Measurements from ENCODE around the gene ATP6V0D1. TPM values are rescaled to one million over a fixed set of nuclear protein-coding genes. Genes with fewer than 3 reads are reported as not detected.

Gene ATP6V0D1
- polyA plus RNA-seq, 3 donors: 354 to 687 (median 631) TPM

- no peak for DNase-seq
- H3K79me2 ChIP-seq (ENCODE audit: insufficient read depth, low read length): peaks cover 96% of the 10 kb centered on the region
- WGBS (ENCODE audit: insufficient coverage): 90% methylated on average over 6 of the region's 6 CpGs
Observed at GRCh38 chr16:67483150-67483549, 2.2 kb upstream of the ATP6V0D1 start, which contains the start of gene AGRP. Gene AGRP, minus strand, starts transcription at chr16:67483547. Its CDS starts 149 bp downstream, at chr16:67483398.

DNA sequence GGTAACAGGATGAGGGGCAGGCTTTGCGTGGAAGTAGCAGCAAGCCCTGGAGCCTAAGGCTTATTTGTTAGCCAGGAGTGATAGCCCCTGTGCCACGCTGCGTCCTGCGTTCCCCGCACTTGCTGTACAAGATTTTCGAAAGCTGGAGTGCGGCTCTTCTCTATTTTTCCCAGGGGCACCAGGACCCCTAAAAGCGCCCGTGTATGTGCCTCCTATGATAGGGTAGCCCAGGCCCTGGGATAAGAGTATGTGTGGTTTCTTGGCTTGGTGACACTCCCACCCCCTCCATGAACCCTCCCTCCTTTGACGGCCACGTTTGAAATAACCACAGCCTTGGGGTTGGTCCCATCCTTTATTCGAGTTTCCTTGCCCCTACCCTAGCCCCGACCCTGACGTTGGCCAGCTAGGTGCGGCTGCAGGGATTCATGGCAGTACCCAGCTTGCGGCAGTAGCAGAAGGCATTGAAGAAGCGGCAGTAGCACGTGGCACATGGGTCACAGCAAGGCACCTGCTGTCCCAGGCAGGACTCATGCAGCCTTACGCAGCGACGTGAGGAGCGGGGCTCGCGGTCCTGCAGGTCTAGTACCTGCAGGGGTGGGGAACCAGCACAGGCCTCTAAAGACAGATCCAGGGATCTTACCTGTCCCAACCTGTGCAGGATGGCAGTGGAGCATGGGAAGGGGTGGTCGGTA, 1.4 kb upstream of the ATP6V0D1 start:
- DNase-seq: no peak
- peaks cover 77 to 89% of the 10 kb centered on the region in 2 donors for H3K4me1 ChIP-seq (ENCODE audit: control insufficient read depth in 1 of 2, insufficient read depth in 2 of 2, low read length in 2 of 2)
- Mint-ChIP-seq H3K4me1 (peaks cover 77% of the 10 kb centered on the region), H3K9me3 (peaks cover 0 to 3% (median 0%) of the 10 kb centered on the region in 7 donors), H3K27me3 (ENCODE audit: low read depth in 3 of 3) (peaks cover 0 to 1% (median 0%) of the 10 kb centered on the region in 3 donors), H3K36me3 (peaks cover 22 to 39% of the 10 kb centered on the region in 2 donors), H3K27ac (peak overlapping the region; percentile 97 to 100 (median 99)), H3K4me3 (peak overlapping the region; percentile 98)
- H2AFZ ChIP-seq (ENCODE audit: insufficient read depth, low read depth, low read length, poor library complexity, severe bottlenecking): peak overlapping the region; percentile 61
- H3K9me3 ChIP-seq (replicated peaks in 1 of 2; ENCODE audit: control insufficient read depth in 1 of 2, insufficient read depth in 1 of 2, low read length in 2 of 2): no peaks in the 10 kb centered on the region
- intact Hi-C loops (cut with micrococcal nuclease): loop anchor here (5.0 kb wide), 2 partner anchors 35 to 50 kb away; no protein-coding TSS in a partner anchor
- H3K27me3 ChIP-seq (ENCODE audit: control insufficient read depth in 2 of 2, insufficient read depth in 2 of 2, low read length in 2 of 2): no peaks in the 10 kb centered on the region
- peaks cover 11 to 15% of the 10 kb centered on the region in 2 donors for H3K36me3 ChIP-seq (replicated peaks in 1 of 2; ENCODE audit: control insufficient read depth in 1 of 2, insufficient read depth in 2 of 2, low read length in 2 of 2)
- TF ChIP-seq, protein P1, sequence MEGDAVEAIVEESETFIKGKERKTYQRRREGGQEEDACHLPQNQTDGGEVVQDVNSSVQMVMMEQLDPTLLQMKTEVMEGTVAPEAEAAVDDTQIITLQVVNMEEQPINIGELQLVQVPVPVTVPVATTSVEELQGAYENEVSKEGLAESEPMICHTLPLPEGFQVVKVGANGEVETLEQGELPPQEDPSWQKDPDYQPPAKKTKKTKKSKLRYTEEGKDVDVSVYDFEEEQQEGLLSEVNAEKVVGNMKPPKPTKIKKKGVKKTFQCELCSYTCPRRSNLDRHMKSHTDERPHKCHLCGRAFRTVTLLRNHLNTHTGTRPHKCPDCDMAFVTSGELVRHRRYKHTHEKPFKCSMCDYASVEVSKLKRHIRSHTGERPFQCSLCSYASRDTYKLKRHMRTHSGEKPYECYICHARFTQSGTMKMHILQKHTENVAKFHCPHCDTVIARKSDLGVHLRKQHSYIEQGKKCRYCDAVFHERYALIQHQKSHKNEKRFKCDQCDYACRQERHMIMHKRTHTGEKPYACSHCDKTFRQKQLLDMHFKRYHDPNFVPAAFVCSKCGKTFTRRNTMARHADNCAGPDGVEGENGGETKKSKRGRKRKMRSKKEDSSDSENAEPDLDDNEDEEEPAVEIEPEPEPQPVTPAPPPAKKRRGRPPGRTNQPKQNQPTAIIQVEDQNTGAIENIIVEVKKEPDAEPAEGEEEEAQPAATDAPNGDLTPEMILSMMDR (IDR thresholded peaks at IDR 0.05): no peak
- peak overlapping the region; percentile 100 for H3K9ac ChIP-seq (ENCODE audit: insufficient read depth, low read length, poor library complexity, severe bottlenecking)
- peak overlapping the region; percentile 80 for H3K4me2 ChIP-seq (replicated peaks; ENCODE audit: extremely low read depth, low read length, poor library complexity, severe bottlenecking)
- 55% methylated on average over 18 of the region's 25 CpGs for WGBS (ENCODE audit: insufficient coverage)
- H3K27ac ChIP-seq (ENCODE audit: low read depth in 1 of 2, low read length in 2 of 2): peak overlapping the region; percentile 80 to 99
- H4K20me1 ChIP-seq (ENCODE audit: insufficient read depth, low read length): peaks cover 32% of the 10 kb centered on the region
- H3K79me2 ChIP-seq (ENCODE audit: insufficient read depth, low read length): peaks cover 96% of the 10 kb centered on the region
- H3K4me3 ChIP-seq (replicated peaks in 1 of 3; ENCODE audit: low read depth in 2 of 3, low read length in 3 of 3): peak overlapping the region; percentile 54 to 98 (median 84)

More at GRCh38 chr16:67483150-67483549, 2.2 kb upstream of the ATP6V0D1 start, which contains the start of gene AGRP:
- H3K27ac Mint-ChIP-seq: peak within 1 kb of the TSS; percentile 54 to 100 (median 97)
- peak within 1 kb of the TSS; percentile 54 to 98 (median 84) for H3K4me3 ChIP-seq (replicated peaks in 1 of 3; ENCODE audit: low read depth in 2 of 3, low read length in 3 of 3)
- peaks cover 0 to 3% (median 0%) of the 10 kb centered on the region in 7 donors for H3K9me3 Mint-ChIP-seq
- peaks cover 24% of the 10 kb centered on the region for H4K20me1 ChIP-seq (ENCODE audit: insufficient read depth, low read length)
- peak within 1 kb of the TSS; percentile 98 for H3K4me3 Mint-ChIP-seq
- H3K36me3 ChIP-seq (replicated peaks in 1 of 2; ENCODE audit: control insufficient read depth in 1 of 2, insufficient read depth in 2 of 2, low read length in 2 of 2): peaks cover 9 to 15% of the 10 kb centered on the region in 2 donors
- peak within 1 kb of the TSS; percentile 80 to 99 for H3K27ac ChIP-seq (ENCODE audit: low read depth in 1 of 2, low read length in 2 of 2)
- H3K27me3 ChIP-seq (ENCODE audit: control insufficient read depth in 2 of 2, insufficient read depth in 2 of 2, low read length in 2 of 2): no peaks in the 10 kb centered on the region
- peak within 1 kb of the TSS; percentile 61 for H2AFZ ChIP-seq (ENCODE audit: insufficient read depth, low read depth, low read length, poor library complexity, severe bottlenecking)
- no peaks in the 10 kb centered on the region for H3K9me3 ChIP-seq (replicated peaks in 1 of 2; ENCODE audit: control insufficient read depth in 1 of 2, insufficient read depth in 1 of 2, low read length in 2 of 2)
- H3K4me1 Mint-ChIP-seq: peaks cover 78% of the 10 kb centered on the region
- intact Hi-C loops (cut with micrococcal nuclease): loop anchor here (5.0 kb wide), 2 partner anchors 34 to 49 kb away; no protein-coding TSS in a partner anchor
- peak within 1 kb of the TSS; percentile 100 for H3K9ac ChIP-seq (ENCODE audit: insufficient read depth, low read length, poor library complexity, severe bottlenecking)
- H3K4me2 ChIP-seq (replicated peaks; ENCODE audit: extremely low read depth, low read length, poor library complexity, severe bottlenecking): peak within 1 kb of the TSS; percentile 80
- H3K4me1 ChIP-seq (ENCODE audit: control insufficient read depth in 1 of 2, insufficient read depth in 2 of 2, low read length in 2 of 2): peaks cover 78 to 89% of the 10 kb centered on the region in 2 donors
- peaks cover 0 to 1% (median 0%) of the 10 kb centered on the region in 3 donors for H3K27me3 Mint-ChIP-seq (ENCODE audit: low read depth in 3 of 3)
- TF ChIP-seq, protein P1 (IDR thresholded peaks at IDR 0.05): no peak
- H3K36me3 Mint-ChIP-seq: peaks cover 20 to 31% of the 10 kb centered on the region in 2 donors
